HG02759 (cell line): ENCODE results near the gene UBA1.

Experiments
- ATAC-seq: cut with Tn5 transposase; IDR thresholded peaks from one replicate; pipeline ENCODE4 v1.9.1; 2021; ENCODE audit warnings: mild to moderate bottlenecking, moderate library complexity; ENCODE audit not compliant: unreplicated experiment

The UBA1 gene

GRCh38 chrX:47228550-47229270, 35.1 kb downstream of the UBA1 start:
- no peak for ATAC-seq

- no peak for ATAC-seq
Observed at GRCh38 chrX:47229427-47229826, 35.8 kb downstream of the UBA1 start.

GRCh38 chrX:47230136-47230868, 36.7 kb downstream of the UBA1 start:
- no peak for ATAC-seq

GRCh38 chrX:47231167-47231566, 37.5 kb downstream of the UBA1 start:
- ATAC-seq, result no peak

GRCh38 chrX:47232197-47232802, 38.7 kb downstream of the UBA1 start:
- no peak for ATAC-seq

GRCh38 chrX:47232803-47233332, 39.2 kb downstream of the UBA1 start, which contains the start of gene USP11:
Gene USP11 (plus strand): TSS chrX:47233009. CDS start chrX:47233044, 35 bp downstream.
- peak; percentile 28 for ATAC-seq

- ATAC-seq, result peak; percentile 90
Observed at GRCh38 chrX:47233333-47234113, 39.9 kb downstream of the UBA1 start.

GRCh38 chrX:47234583-47234982, 41.0 kb downstream of the UBA1 start:
- ATAC-seq, result no peak

- ATAC-seq, result no peak
Observed at GRCh38 chrX:47235691-47236103, 42.1 kb downstream of the UBA1 start.

- ATAC-seq, result no peak
Observed at GRCh38 chrX:47239199-47239598, 45.6 kb downstream of the UBA1 start.

- no peak for ATAC-seq
Observed at GRCh38 chrX:47239898-47240545, 46.4 kb downstream of the UBA1 start.

- ATAC-seq, result no peak
Observed at GRCh38 chrX:47240619-47241018, 47.0 kb downstream of the UBA1 start.

- no peak for ATAC-seq
Observed at GRCh38 chrX:47241201-47242011, 47.8 kb downstream of the UBA1 start.

GRCh38 chrX:47242321-47242720, 48.7 kb downstream of the UBA1 start:
- ATAC-seq, result no peak

GRCh38 chrX:47243351-47243750, 49.7 kb downstream of the UBA1 start:
- no peak for ATAC-seq

- no peak for ATAC-seq
Observed at GRCh38 chrX:47244676-47245075, 51.0 kb downstream of the UBA1 start.

GRCh38 chrX:47245156-47245555, 51.5 kb downstream of the UBA1 start:
- ATAC-seq, result no peak

GRCh38 chrX:47247206-47247998, 53.8 kb downstream of the UBA1 start:
- ATAC-seq, result no peak

GRCh38 chrX:47247999-47248320, 54.3 kb downstream of the UBA1 start:
- no peak for ATAC-seq
